Upper lobe of right lung (tissue), 1 donor: ENCODE measurements around the gene DCTD. TPM values are rescaled to one million over a fixed set of nuclear protein-coding genes. Genes with fewer than 3 reads are reported as not detected.

Experiments
- ATAC-seq: fragments of 200-7000 bp; cut with Tn5 transposase; one replicate; pipeline ENCODE4 v1.9.1; 2020; ENCODE audit warnings: mild to moderate bottlenecking, moderate library complexity
- DNase-seq: peaks from one replicate; pipeline ENCODE4 v3.0.0-alpha.2; 2020
- H3K27ac ChIP-seq: fragments of 200-600 bp; one replicate; pipeline ENCODE4 v1.8.0; 2022
- H3K27me3 ChIP-seq: fragments of 200-600 bp; one replicate; pipeline ENCODE4 v1.8.0; 2022; ENCODE audit warnings: mild to moderate bottlenecking
- H3K36me3 ChIP-seq: fragments of 200-600 bp; one replicate; pipeline ENCODE4 v1.8.0; 2022
- H3K4me1 ChIP-seq: fragments of 200-600 bp; one replicate; pipeline ENCODE4 v1.8.0; 2022
- H3K4me3 ChIP-seq: fragments of 200-600 bp; one replicate; pipeline ENCODE4 v1.8.0; 2022; ENCODE audit warnings: mild to moderate bottlenecking
- H3K9me3 ChIP-seq: fragments of 200-600 bp; one replicate; pipeline ENCODE4 v1.8.0; 2022
- CTCF ChIP-seq: fragments of 200-600 bp; IDR thresholded peaks from one replicate; pipeline ENCODE4 v1.8.0; 2022; ENCODE audit warnings: antibody characterized with exemption
- intact Hi-C: fragments of 100-400 bp; cut with DNase I; formaldehyde crosslinking; loops from one replicate; pipeline ENCODE4 v1.11.0; 2022
- total RNA-seq: library from RNA; stranded (reverse); fragmentation: NEBNext Ultra II Directional; extraction: Animal tissue kit (Norgen Biotek cat#: 25700); gene quantifications from one replicate; pipeline ENCODE4 v1.2.1, GENCODE V29; 2021
- donor health status: DM: no; HTN: yes; CAD: no; lungs with severe emphysema.

DCTD gene
- total RNA-seq, 1 donor from 2014 or later = 88.6 TPM

GRCh38 chr4:182896421-182896820, 20.8 kb downstream of the DCTD start:
- no peak overlapping the region for H3K27ac ChIP-seq
- no peaks in the 10 kb centered on the region for H3K4me1 ChIP-seq
- H3K27me3 ChIP-seq = no peaks in the 10 kb centered on the region
- no peak for TF ChIP-seq CTCF
- no peak overlapping the region for H3K4me3 ChIP-seq
- DNase-seq (no peak), ATAC-seq (no peak)
- no peaks in the 10 kb centered on the region for H3K9me3 ChIP-seq
- intact Hi-C loops = no loop called here
- H3K36me3 ChIP-seq = peaks cover 54% of the 10 kb centered on the region

GRCh38 chr4:182895791-182896292, 21.3 kb downstream of the DCTD start:
- no peak for DNase-seq

GRCh38 chr4:182894681-182895275, 22.4 kb downstream of the DCTD start:
- Histone ChIP-seq H3K36me3 (peaks cover 63% of the 10 kb centered on the region), H3K27ac (no peak overlapping the region), H3K27me3 (no peaks in the 10 kb centered on the region), H3K9me3 (no peaks in the 10 kb centered on the region), H3K4me3 (no peak overlapping the region), H3K4me1 (no peaks in the 10 kb centered on the region)
- ATAC-seq (no peak), DNase-seq (no peak)
- intact Hi-C loops = no loop called here
- no peak for TF ChIP-seq CTCF

More at GRCh38 chr4:182895791-182896292, 21.3 kb downstream of the DCTD start:
- no peak for TF ChIP-seq CTCF
- Histone ChIP-seq H3K4me3 (no peak overlapping the region), H3K36me3 (peaks cover 57% of the 10 kb centered on the region), H3K4me1 (no peaks in the 10 kb centered on the region), H3K27me3 (no peaks in the 10 kb centered on the region), H3K27ac (no peak overlapping the region), H3K9me3 (no peaks in the 10 kb centered on the region)
- ATAC-seq = peak; percentile 60
- intact Hi-C loops = no loop called here

GRCh38 chr4:182893474-182894080, 23.6 kb downstream of the DCTD start:
- DNase-seq (no peak), ATAC-seq (no peak)
- H3K27me3 ChIP-seq = no peaks in the 10 kb centered on the region
- no peak overlapping the region for H3K4me3 ChIP-seq
- H3K36me3 ChIP-seq = peaks cover 71% of the 10 kb centered on the region
- intact Hi-C loops = no loop called here
- no peak for TF ChIP-seq CTCF
- H3K27ac ChIP-seq = no peak overlapping the region
- H3K9me3 ChIP-seq = no peaks in the 10 kb centered on the region
- H3K4me1 ChIP-seq = no peaks in the 10 kb centered on the region

- Histone ChIP-seq H3K36me3 (peaks cover 73% of the 10 kb centered on the region), H3K4me1 (no peaks in the 10 kb centered on the region), H3K27me3 (no peaks in the 10 kb centered on the region), H3K4me3 (no peak overlapping the region), H3K27ac (no peak overlapping the region), H3K9me3 (no peaks in the 10 kb centered on the region)
- no peak for TF ChIP-seq CTCF
- DNase-seq (no peak), ATAC-seq (no peak)
- intact Hi-C loops = no loop called here
Measured at GRCh38 chr4:182893047-182893446, 24.1 kb downstream of the DCTD start.
